Sigmoid colon (tissue), 7 donors: ENCODE results near the gene DNAJC3. TPM values are rescaled to one million over a fixed set of nuclear protein-coding genes. Genes with fewer than 3 reads are reported as not detected.

Source experiments
- DNase-seq: peaks from one replicate; pipeline ENCODE4 v3.0.0-alpha.2; 2019
- H3K27ac ChIP-seq, 4 donors: fragments of 200-600 bp; sonication (generic); one replicate each; pipeline ENCODE4 v1.5.1; 2016 to 2019; ENCODE audit warnings: mild to moderate bottlenecking in 1 of 4
- H3K27me3 ChIP-seq, 3 donors: fragments of 200-600 bp; sonication (generic); one replicate each; pipeline ENCODE4 v1.5.1; 2019; ENCODE audit warnings: mild to moderate bottlenecking in 1 of 3
- H3K36me3 ChIP-seq, 4 donors: fragments of 200-600 bp; sonication (generic); one replicate each; pipeline ENCODE4 v1.5.1; 2016 to 2019
- H3K4me1 ChIP-seq, 4 donors: fragments of 200-600 bp; sonication (generic); one replicate each; pipeline ENCODE4 v1.5.1; 2017 to 2019
- H3K4me3 ChIP-seq, 4 donors: fragments of 200-600 bp; sonication (generic); one replicate each; pipeline ENCODE4 v1.5.1; 2017 to 2019; ENCODE audit warnings: mild to moderate bottlenecking in 2 of 4, moderate library complexity in 1 of 4
- H3K9me3 ChIP-seq, 4 donors: fragments of 200-600 bp in 3 of 4; sonication (generic) in 3 of 4; one replicate each; pipeline versions ENCODE4 v1.5.1 to v1.6.1; 2013 to 2019
- CTCF ChIP-seq, 4 experiments: fragments of 450-650 bp in 3 of 4; fragments of 200-600 bp in 1 of 4; IDR thresholded peaks; one replicate each; pipeline ENCODE4 v1.5.1; 2016 to 2019; ENCODE audit warnings: antibody characterized with exemption in 4 of 4, mild to moderate bottlenecking in 3 of 4, moderate library complexity in 2 of 4
- EP300 ChIP-seq, 4 donors: sonication (generic); formaldehyde crosslinking; IDR thresholded peaks; one replicate each; pipeline ENCODE4 v1.6.1; 2017; ENCODE audit warnings: antibody characterized with exemption in 4 of 4
- POLR2A ChIP-seq, 2 donors: fragments of 450-650 bp; IDR thresholded peaks; one replicate each; pipeline ENCODE4 v1.6.1; 2016; ENCODE audit warnings: antibody characterized with exemption in 2 of 2, mild to moderate bottlenecking in 2 of 2, moderate library complexity in 2 of 2
- POLR2AphosphoS5 ChIP-seq, 4 donors: sonication (generic); formaldehyde crosslinking; IDR thresholded peaks; one replicate each; pipeline ENCODE4 v1.6.1; 2017; ENCODE audit warnings: antibody characterized with exemption in 4 of 4
- WGBS, 2 donors: extraction: QIAGEN DNeasy Blood & Tissue Kit; methylation state at CpG; one replicate each; pipeline ENCODE4 v1.1.7; 2013; 5-methylcytosine and 5-hydroxymethylcytosine counted together
- intact Hi-C: fragments of 100-400 bp; cut with DNase I; formaldehyde crosslinking; loops from one replicate; pipeline ENCODE4 v1.15.1; 2023
- polyA plus RNA-seq, 3 donors: library from polyadenylated mRNA; stranded (reverse); fragments of 200-250 nt; gene quantifications; one replicate each; pipeline ENCODE4 v1.2.3, GENCODE V29; 2013
- small RNA-seq, 3 donors: library from RNA; depleted of rRNA; stranded (forward); fragments of <200 nt; gene quantifications; one replicate each; pipeline ENCODE3, GENCODE V24; 2016
- total RNA-seq, 4 donors: library from RNA; depleted of rRNA; stranded (reverse); fragments of >200 nt; gene quantifications; one replicate each; pipeline ENCODE4 v1.1.0, GENCODE V29; 2016
- donor health status: healthy with polysubstance abuse.
- donor health status: Bipolar disorder and iron deficiency.
- donor health status: healthy.

DNAJC3 gene
- total and polyA plus RNA-seq, 7 donors = 4.8 to 48.5 (median 41.5) TPM

GRCh38 chr13:95833719-95834118, 156.8 kb downstream of the DNAJC3 start:
- Histone ChIP-seq H3K36me3 (no peaks in the 10 kb centered on the region), H3K4me1 (peaks cover 0 to 6% (median 2%) of the 10 kb centered on the region in 4 donors), H3K27me3 (no peaks in the 10 kb centered on the region), H3K4me3 (no peak overlapping the region), H3K27ac (no peak overlapping the region), H3K9me3 (peaks cover 0 to 6% (median 2%) of the 10 kb centered on the region in 4 donors)
- WGBS, 2 donors = 3 to 27% methylated on average over 1 of the region's 1 CpG
- intact Hi-C loops = loop anchor here (1.0 kb wide), 1 partner anchor 209 kb away; no protein-coding TSS in a partner anchor
- TF ChIP-seq EP300 (IDR thresholded peaks at IDR 0.05) (no peak), CTCF (IDR thresholded peaks at IDR 0.05) (no peak), POLR2AphosphoS5 (IDR thresholded peaks at IDR 0.05) (no peak), POLR2A (IDR thresholded peaks at IDR 0.05) (no peak)
- no peak for DNase-seq

- intact Hi-C loops = loop anchor here (1.0 kb wide), 1 partner anchor 210 kb away; no protein-coding TSS in a partner anchor
- H3K27me3 ChIP-seq = no peaks in the 10 kb centered on the region
- 21 to 23% methylated on average over 3 of the region's 3 CpGs for WGBS, 2 donors
- H3K4me1 ChIP-seq = peaks cover 0 to 6% (median 2%) of the 10 kb centered on the region in 4 donors
- no peaks in the 10 kb centered on the region for H3K36me3 ChIP-seq
- DNase-seq = peak; percentile 74
- H3K4me3 ChIP-seq = no peak overlapping the region
- H3K27ac ChIP-seq = no peak overlapping the region
- H3K9me3 ChIP-seq = peaks cover 0 to 6% (median 2%) of the 10 kb centered on the region in 4 donors
- TF ChIP-seq POLR2AphosphoS5 (IDR thresholded peaks at IDR 0.05) (no peak), POLR2A (IDR thresholded peaks at IDR 0.05) (no peak), CTCF (IDR thresholded peaks at IDR 0.05) (peak; percentile 72 to 88 (median 83))
These were observed 157.3 kb downstream of the DNAJC3 start for GRCh38 chr13:95834134-95834765.

GRCh38 chr13:95841894-95842293, 165.0 kb downstream of the DNAJC3 start:
- TF ChIP-seq POLR2AphosphoS5 (IDR thresholded peaks at IDR 0.05) (no peak), POLR2A (IDR thresholded peaks at IDR 0.05) (no peak), CTCF (IDR thresholded peaks at IDR 0.05) (no peak), EP300 (IDR thresholded peaks at IDR 0.05) (no peak)
- no peaks in the 10 kb centered on the region for H3K27me3 ChIP-seq
- H3K4me1 ChIP-seq = no peaks in the 10 kb centered on the region
- DNase-seq = no peak
- H3K4me3 ChIP-seq = no peak overlapping the region
- H3K36me3 ChIP-seq = no peaks in the 10 kb centered on the region
- H3K9me3 ChIP-seq = peaks cover 0 to 6% (median 2%) of the 10 kb centered on the region in 4 donors
- intact Hi-C loops = no loop called here
- no peak overlapping the region for H3K27ac ChIP-seq

DNA sequence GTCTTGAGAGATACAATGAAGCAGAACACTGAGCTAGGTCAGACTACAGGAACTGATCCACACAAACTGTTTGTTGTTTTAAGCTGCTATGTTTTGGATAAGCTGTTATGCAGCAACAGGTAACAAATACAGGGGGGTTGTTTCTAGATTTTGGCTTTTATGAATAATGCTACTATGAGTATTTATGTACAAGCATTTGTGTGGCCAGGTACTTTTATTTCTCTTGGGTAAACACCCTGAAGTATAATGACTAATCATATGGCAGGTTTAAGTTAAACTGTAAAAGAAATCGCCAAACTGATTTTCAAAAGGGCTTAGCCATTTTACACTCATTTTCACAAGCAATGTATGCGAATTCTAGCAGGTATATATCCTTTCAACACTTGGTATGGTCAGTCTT, 166.0 kb downstream of the DNAJC3 start:
- Histone ChIP-seq H3K4me3 (no peak overlapping the region), H3K27me3 (no peaks in the 10 kb centered on the region), H3K27ac (no peak overlapping the region), H3K9me3 (peaks cover 0 to 6% (median under 1%) of the 10 kb centered on the region in 4 donors), H3K36me3 (no peaks in the 10 kb centered on the region), H3K4me1 (no peaks in the 10 kb centered on the region)
- intact Hi-C loops = no loop called here
- 80 to 88% methylated on average over 2 of the region's 2 CpGs for WGBS, 2 donors
- no peak for TF ChIP-seq CTCF (IDR thresholded peaks at IDR 0.05)
- no peak for DNase-seq

Small RNA genes lying within 50 kb of the gene (small RNA-seq; reads per million reads assigned to genes)
- gene HMGN1P24 = 0 reads per million in 3 donors

Other genes with a start within 250 kb of the DNAJC3 start
- 1 to 10 TPM in 1 of 4 donors, under 1 TPM in 1, not detected in 2; 0.36 to 1.5 TPM for gene CLDN10, start 124.4 kb upstream of the DNAJC3 start, total RNA-seq
- under 1 TPM in 1 of 3 donors, not detected in 2; 0.20 TPM for gene CLDN10, start 124.4 kb upstream of the DNAJC3 start, polyA plus RNA-seq
- 10 to 100 TPM; 17.5 to 41.8 (median 29.2) TPM for gene DZIP1, start 32.4 kb upstream of the DNAJC3 start, total RNA-seq
- gene DZIP1, start 32.4 kb upstream of the DNAJC3 start, polyA plus RNA-seq = 1 to 10 TPM; 1.8 to 3.7 (median 3.6) TPM